Measurements from ENCODE around the gene STN1. TPM values are rescaled to one million over a fixed set of nuclear protein-coding genes. Genes with fewer than 3 reads are reported as not detected.

STN1 gene
- total RNA-seq, 1 experiment from 2014 or later = 28.9 TPM

Other genes with a start within 250 kb of the STN1 start
- 5.7 TPM for gene SH3PXD2A, start 62.6 kb downstream of the STN1 start, total RNA-seq (2021; ENCODE audit: unreplicated experiment)
- gene SLK, start 49.0 kb upstream of the STN1 start, total RNA-seq (2021; ENCODE audit: unreplicated experiment) = 40.8 TPM
- 0.26 TPM for gene COL17A1, start 167.7 kb upstream of the STN1 start, total RNA-seq (2021; ENCODE audit: unreplicated experiment)
- gene SFR1, start 204.0 kb upstream of the STN1 start, total RNA-seq (2021; ENCODE audit: unreplicated experiment) = 8.4 TPM